Breast epithelium (tissue), 3 donors: ENCODE measurements around the gene PAIP2.

Experiments
- POLR2A ChIP-seq: fragments of 450-650 bp; IDR thresholded peaks from one replicate; pipeline ENCODE4 v1.6.1; 2016; ENCODE audit warnings: antibody characterized with exemption, mild to moderate bottlenecking, moderate library complexity
- TF ChIP-seq, protein P1 (sequence below), 3 donors: fragments of 450-650 bp; IDR thresholded peaks; one replicate each; pipeline ENCODE4 v1.5.1; 2016 to 2017; ENCODE audit warnings: antibody characterized with exemption in 3 of 3, mild to moderate bottlenecking in 3 of 3, moderate library complexity in 3 of 3

DNA sequence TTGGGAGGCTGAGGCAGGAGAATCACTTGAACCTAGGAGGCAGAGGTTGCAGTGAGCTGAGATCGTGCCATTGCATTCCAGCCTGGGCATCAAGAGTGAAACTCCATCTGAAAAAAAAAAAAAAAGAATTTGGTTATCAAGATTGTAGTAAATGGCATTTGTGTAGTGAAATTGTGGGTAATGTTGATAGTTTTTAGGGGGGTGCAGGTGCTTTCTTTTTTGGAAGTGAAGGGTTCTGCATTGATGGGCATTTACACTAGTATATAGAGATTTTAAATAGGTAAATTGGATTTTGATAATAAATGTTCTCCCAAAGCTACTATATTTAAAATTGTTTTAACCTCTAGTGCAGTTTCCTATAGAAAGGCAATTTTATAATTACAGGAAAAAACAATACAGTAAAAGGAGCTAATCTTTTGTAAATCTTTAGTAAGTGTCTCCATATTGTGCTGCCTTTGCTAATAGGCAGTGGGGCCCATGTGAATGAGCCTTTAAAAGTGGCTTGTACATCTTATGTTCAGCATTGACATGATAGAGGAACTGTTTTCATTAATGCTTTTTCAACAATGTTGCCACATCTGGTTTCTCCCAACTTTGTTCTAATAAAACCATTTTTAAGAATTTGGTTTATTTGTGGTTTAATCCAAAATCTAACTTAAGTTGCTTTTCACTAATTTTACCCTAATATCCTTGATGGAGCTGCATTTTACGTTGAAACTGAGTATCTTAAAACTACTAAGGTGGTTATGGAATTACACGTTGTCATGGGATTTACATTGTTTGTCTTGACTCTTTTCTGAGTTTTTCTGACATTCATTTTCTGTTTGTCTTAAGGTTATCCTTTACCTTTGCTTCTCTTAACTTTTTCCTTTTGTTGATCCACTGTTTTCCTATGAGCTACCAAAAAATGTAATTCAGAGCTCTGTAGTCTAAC, 37.0 kb upstream of the PAIP2 start:
- TF ChIP-seq, protein P1, sequence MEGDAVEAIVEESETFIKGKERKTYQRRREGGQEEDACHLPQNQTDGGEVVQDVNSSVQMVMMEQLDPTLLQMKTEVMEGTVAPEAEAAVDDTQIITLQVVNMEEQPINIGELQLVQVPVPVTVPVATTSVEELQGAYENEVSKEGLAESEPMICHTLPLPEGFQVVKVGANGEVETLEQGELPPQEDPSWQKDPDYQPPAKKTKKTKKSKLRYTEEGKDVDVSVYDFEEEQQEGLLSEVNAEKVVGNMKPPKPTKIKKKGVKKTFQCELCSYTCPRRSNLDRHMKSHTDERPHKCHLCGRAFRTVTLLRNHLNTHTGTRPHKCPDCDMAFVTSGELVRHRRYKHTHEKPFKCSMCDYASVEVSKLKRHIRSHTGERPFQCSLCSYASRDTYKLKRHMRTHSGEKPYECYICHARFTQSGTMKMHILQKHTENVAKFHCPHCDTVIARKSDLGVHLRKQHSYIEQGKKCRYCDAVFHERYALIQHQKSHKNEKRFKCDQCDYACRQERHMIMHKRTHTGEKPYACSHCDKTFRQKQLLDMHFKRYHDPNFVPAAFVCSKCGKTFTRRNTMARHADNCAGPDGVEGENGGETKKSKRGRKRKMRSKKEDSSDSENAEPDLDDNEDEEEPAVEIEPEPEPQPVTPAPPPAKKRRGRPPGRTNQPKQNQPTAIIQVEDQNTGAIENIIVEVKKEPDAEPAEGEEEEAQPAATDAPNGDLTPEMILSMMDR (IDR thresholded peaks at IDR 0.05): no peak
- no peak for TF ChIP-seq POLR2A
